Adrenal gland (tissue), 12 donors: ENCODE measurements around the gene MAVS. TPM values are rescaled to one million over a fixed set of nuclear protein-coding genes. Genes with fewer than 3 reads are reported as not detected.
A peak's percentile ranks its signal among the peaks of the same experiment; 100 is the strongest.

Source experiments
- DNase-seq, 7 donors: peaks; one replicate each; pipeline ENCODE4 v3.0.0-alpha.2; 2019 to 2020
- H3K27ac ChIP-seq, 5 donors: fragments of 200-600 bp; sonication (generic) in 4 of 5; 1 replicate in 3 of 5; 2 replicates in 2 of 5; pipeline versions ENCODE4 v1.5.1 to v1.8.0; 2016 to 2020; ENCODE audit warnings: mild to moderate bottlenecking in 1 of 5
- H3K27me3 ChIP-seq: fragments of 200-600 bp; 2 replicates; pipeline ENCODE4 v1.8.0; 2021
- H3K36me3 ChIP-seq, 2 donors: fragments of 200-600 bp; replicated peaks in 1 of 2; 1 replicate in 1 of 2; 2 replicates in 1 of 2; pipeline versions ENCODE4 v1.5.1 to v1.8.0; 2018 to 2022
- H3K4me1 ChIP-seq, 2 donors: fragments of 200-600 bp; replicated peaks in 1 of 2; 1 replicate in 1 of 2; 2 replicates in 1 of 2; pipeline versions ENCODE4 v1.5.1 to v1.8.0; 2018 to 2021
- H3K4me3 ChIP-seq, 4 donors: fragments of 200-600 bp; sonication (generic) in 3 of 4; one replicate each; pipeline ENCODE4 v1.5.1; 2016 to 2018
- H3K9me3 ChIP-seq, 3 donors: fragments of 200-600 bp; sonication (generic) in 1 of 3; replicated peaks in 1 of 3; 1 replicate in 2 of 3; 2 replicates in 1 of 3; pipeline versions ENCODE4 v1.5.1 to v1.8.0; 2016 to 2021
- POLR2A ChIP-seq, 2 donors: fragments of 450-650 bp; IDR thresholded peaks; one replicate each; pipeline ENCODE4 v1.6.1; 2017; ENCODE audit warnings: antibody characterized with exemption in 2 of 2, mild to moderate bottlenecking in 2 of 2, moderate library complexity in 1 of 2
- WGBS, 4 donors: extraction: QIAGEN DNeasy Blood & Tissue Kit in 2 of 4; methylation state at CpG; one replicate each; pipeline versions ENCODE4 v1.1.5 to v1.1.7; 2013 to 2017; 5-methylcytosine and 5-hydroxymethylcytosine counted together
- intact Hi-C, 2 donors: fragments of 100-400 bp; cut with DNase I; formaldehyde crosslinking; loops; one replicate each; pipeline versions ENCODE4 v1.14.1 to v1.15.0; 2022 to 2023
- polyA plus RNA-seq, 3 donors: library from polyadenylated mRNA; stranded (reverse); fragments of 200-250 nt in 2 of 3; fragments of 350-450 nt in 1 of 3; fragmentation: Illumina TruSeq in 1 of 3; extraction: RNeasy Lipid Tissue Mini Kit (QIAGEN cat#74804) in 1 of 3; gene quantifications; one replicate each; pipeline ENCODE4 v1.2.3, GENCODE V29; 2013 to 2014
- total RNA-seq, 9 donors: library from RNA; depleted of rRNA in 4 of 9; stranded (reverse); fragments of >200 nt in 4 of 9; fragments of 120-200 nt in 1 of 9; fragmentation: NEBNext Ultra II Directional in 1 of 9; extraction: Animal tissue kit (Norgen Biotek cat#: 25700) in 1 of 9; gene quantifications; one replicate each; pipeline versions ENCODE4 v1.1.0 to v1.2.4, GENCODE V29; 2013 to 2023
- TF ChIP-seq, protein P1 (sequence below), 6 experiments: fragments of 450-650 bp in 4 of 6; fragments of 200-600 bp in 2 of 6; sonication (generic) in 1 of 6; IDR thresholded peaks; 1 replicate in 5 of 6; 2 replicates in 1 of 6; pipeline versions ENCODE4 v1.5.1 to v1.8.0; 2016 to 2021; ENCODE audit warnings: antibody characterized with exemption in 6 of 6, mild to moderate bottlenecking in 2 of 6, moderate library complexity in 1 of 6
- donor health status: healthy with polysubstance abuse.
- donor health status: Bipolar disorder and iron deficiency.
- donor health status: DM: yes; HTN: yes; CAD: no.
- donor health status: DM: no; HTN: no; CAD: no.
- donor health status: DM: no; HTN: no; CAD: no.
- donor health status: DM: yes; HTN: yes; CAD: no.

MAVS gene
- total and polyA plus RNA-seq, 12 donors: 10.0 to 46.7 (median 31.4) TPM

DNA sequence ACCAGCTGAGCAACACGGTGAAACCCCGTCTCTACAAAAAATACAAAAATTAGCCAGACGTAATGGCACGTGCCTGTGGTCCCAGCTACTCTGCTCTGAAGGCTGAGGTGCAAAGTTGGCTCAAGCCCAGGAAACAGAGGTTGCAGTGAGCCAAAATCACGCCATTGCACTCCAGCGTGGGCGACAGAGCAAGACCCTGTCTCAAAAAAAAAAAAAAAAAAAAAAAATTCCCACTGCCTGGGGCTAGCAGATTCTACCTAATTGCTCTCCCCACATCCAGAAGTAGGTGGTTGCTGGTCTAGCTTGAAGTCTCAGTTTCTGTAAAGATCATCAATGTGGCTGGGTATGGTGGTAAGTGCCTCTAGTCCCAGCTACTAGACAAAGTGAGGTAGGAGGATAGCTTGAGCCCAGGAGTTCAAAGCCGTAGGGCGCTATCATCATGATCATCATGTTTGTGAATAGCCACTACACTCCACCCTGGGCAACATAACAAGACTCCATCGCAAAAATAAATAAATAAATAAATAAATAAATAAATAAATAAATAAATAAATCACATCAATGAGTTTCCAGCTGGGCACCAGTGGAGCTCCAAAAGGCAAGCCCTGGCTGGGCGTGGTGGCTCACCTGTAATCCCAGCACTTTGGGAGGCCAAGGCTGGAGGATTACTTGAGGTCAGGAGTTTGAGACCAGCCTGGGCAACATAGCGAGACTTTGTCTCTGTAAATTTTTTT is 32.6 kb upstream of the MAVS start:
- 67 to 83% (median 74%) methylated on average over 12 of the region's 12 CpGs for WGBS, 4 donors
- DNase-seq: peak in 1 of 7 donors; percentile 11
- no peaks in the 10 kb centered on the region for H3K9me3 ChIP-seq
- H3K36me3 ChIP-seq: no peaks in the 10 kb centered on the region
- H3K27me3 ChIP-seq: no peaks in the 10 kb centered on the region
- H3K4me1 ChIP-seq: peaks cover 16 to 39% of the 10 kb centered on the region in 2 donors
- TF ChIP-seq POLR2A (IDR thresholded peaks at IDR 0.05): no peak
- H3K27ac ChIP-seq: peak overlapping the region in 2 of 5 donors; percentile 68 to 96
- intact Hi-C loops: no loop called here
- H3K4me3 ChIP-seq: no peak overlapping the region

DNA sequence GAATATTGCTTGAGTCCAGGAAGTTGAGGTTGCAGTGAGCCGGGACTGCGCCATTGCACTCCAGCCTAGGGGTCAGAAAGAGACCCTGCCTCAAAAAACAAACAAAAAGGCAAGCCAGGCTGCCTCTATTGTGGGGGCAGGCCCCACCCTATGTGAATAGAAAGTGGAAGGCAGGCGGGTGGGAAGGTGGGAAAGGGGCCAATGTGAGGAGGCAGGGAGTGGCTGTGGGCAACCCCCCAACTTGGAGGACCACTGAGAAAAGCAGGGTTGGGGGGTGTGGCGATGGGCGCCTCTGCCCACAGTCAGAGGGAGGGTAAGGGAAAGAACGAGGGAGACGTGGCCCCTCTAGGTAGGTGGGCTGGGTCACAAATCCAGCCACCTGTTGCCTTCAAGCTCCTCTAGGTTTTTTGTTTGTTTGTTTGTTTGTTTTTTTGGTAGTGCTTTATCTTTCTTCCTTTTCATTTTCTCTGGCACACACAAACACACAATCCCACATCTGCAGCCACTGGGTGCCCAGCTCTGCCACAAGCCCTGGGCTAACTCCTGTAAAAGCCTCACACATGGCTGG is 31.6 kb upstream of the MAVS start:
- H3K4me1 ChIP-seq: peaks cover 21 to 39% of the 10 kb centered on the region in 2 donors
- peak in 1 of 7 donors; percentile 15 for DNase-seq
- H3K27me3 ChIP-seq: no peaks in the 10 kb centered on the region
- H3K4me3 ChIP-seq: no peak overlapping the region
- H3K9me3 ChIP-seq: no peaks in the 10 kb centered on the region
- TF ChIP-seq, protein P1, sequence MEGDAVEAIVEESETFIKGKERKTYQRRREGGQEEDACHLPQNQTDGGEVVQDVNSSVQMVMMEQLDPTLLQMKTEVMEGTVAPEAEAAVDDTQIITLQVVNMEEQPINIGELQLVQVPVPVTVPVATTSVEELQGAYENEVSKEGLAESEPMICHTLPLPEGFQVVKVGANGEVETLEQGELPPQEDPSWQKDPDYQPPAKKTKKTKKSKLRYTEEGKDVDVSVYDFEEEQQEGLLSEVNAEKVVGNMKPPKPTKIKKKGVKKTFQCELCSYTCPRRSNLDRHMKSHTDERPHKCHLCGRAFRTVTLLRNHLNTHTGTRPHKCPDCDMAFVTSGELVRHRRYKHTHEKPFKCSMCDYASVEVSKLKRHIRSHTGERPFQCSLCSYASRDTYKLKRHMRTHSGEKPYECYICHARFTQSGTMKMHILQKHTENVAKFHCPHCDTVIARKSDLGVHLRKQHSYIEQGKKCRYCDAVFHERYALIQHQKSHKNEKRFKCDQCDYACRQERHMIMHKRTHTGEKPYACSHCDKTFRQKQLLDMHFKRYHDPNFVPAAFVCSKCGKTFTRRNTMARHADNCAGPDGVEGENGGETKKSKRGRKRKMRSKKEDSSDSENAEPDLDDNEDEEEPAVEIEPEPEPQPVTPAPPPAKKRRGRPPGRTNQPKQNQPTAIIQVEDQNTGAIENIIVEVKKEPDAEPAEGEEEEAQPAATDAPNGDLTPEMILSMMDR (IDR thresholded peaks at IDR 0.05): no peak
- TF ChIP-seq POLR2A (IDR thresholded peaks at IDR 0.05): no peak
- H3K36me3 ChIP-seq: no peaks in the 10 kb centered on the region
- WGBS, 4 donors: 75 to 87% (median 78%) methylated on average over 7 of the region's 7 CpGs
- intact Hi-C loops: no loop called here
- H3K27ac ChIP-seq: no peak overlapping the region

DNA sequence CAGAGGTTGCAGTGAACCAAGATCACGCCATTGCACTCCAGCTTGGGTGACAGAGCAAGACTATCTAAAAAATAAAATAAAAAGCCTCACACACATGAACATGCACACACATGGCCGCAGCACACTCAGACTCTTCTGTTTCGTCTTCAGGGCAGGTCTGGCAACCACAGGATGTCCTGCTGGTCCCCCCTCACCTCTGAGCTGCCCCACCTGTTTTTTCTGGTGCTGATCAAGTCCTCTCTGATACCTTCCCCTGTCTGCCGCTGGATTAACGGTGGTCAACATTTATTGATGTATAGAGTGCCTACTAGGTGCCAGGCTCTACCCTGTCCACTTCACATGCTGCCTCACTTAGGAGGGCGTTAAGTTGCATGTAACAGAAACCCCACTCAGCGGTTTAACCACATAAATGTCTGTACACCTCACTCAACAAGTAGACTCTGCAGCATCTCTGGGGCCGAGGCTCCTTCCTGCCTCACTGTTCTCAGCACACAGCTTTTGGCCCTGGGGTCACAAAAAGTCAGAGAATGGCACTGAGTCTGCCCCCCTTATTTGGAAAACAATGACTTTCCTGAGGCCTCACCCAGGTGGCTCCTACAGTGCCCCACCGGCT is 30.8 kb upstream of the MAVS start:
- H3K4me3 ChIP-seq: no peak overlapping the region
- no peak for DNase-seq
- no peaks in the 10 kb centered on the region for H3K27me3 ChIP-seq
- peaks cover 17 to 32% of the 10 kb centered on the region in 2 donors for H3K4me1 ChIP-seq
- TF ChIP-seq, protein P1 (IDR thresholded peaks at IDR 0.05): no peak
- no peak for TF ChIP-seq POLR2A (IDR thresholded peaks at IDR 0.05)
- WGBS, 4 donors: 72 to 80% (median 76%) methylated on average over 9 of the region's 9 CpGs
- intact Hi-C loops: no loop called here
- H3K27ac ChIP-seq: no peak overlapping the region
- H3K9me3 ChIP-seq: no peaks in the 10 kb centered on the region
- H3K36me3 ChIP-seq: no peaks in the 10 kb centered on the region

DNA sequence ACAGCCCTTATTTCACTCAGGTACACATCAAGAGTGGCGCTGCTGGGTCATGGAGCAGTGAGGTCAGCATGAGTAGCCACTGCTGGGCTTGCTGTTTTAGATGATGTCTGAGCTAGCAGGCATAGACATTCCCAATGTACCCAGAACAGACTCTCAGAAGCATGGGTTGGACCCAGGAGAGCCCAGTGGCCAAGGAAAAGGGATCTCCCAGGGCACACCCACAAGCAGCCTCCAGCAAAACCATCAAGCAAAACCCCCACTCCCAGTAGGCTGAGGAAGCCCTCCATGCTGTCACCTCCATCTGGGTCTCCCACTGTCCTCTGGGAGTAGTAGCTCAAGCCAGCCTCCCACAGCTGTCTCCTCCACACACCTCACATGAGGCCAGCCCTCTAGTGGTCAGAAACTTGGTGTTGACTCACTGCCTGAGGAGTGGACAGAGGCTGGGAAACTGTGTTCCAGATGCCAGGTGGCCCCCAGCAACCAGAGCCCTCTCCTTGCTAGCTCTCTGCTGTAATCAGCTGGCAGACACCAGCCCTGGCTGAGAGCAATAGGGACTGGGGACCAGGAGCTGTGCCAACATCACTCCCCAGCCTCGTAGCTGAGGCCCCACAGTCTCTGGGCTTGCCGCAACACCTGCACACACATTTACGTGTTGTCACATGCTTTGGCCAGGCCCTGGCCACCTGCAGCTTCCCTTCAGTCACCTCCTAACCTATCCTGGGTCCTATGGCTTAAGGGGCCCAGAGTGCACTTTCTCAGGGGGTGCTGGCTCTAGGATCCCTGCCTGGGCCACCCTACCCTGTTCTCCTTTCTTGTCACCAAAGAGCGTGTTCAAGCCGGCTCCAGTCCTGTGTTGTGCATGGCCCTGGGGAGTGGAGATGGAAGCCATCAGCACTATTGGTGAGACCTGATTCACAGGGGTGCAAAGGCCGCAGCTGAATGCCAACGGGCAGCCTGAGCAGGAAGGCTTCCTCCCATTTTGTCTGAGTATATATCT is 28.2 kb upstream of the MAVS start:
- Histone ChIP-seq H3K27me3 (no peaks in the 10 kb centered on the region), H3K9me3 (no peaks in the 10 kb centered on the region), H3K36me3 (peaks cover 0 to 12% of the 10 kb centered on the region in 2 donors), H3K4me1 (peaks cover 10 to 18% of the 10 kb centered on the region in 2 donors), H3K4me3 (no peak overlapping the region), H3K27ac (peak overlapping the region in 3 of 5 donors; percentile 35 to 42 (median 38))
- intact Hi-C loops: loop anchor here in 1 of 2 donors (2.0 kb wide), 1 partner anchor 32 kb away; the partner anchor contains the start of gene CENPB
- WGBS, 4 donors: 77 to 86% (median 83%) methylated on average over 4 to 8 of the region's 8 CpGs
- DNase-seq: peak; percentile 76 to 94 (median 86)
- TF ChIP-seq, protein P1 (IDR thresholded peaks at IDR 0.05): peak; percentile 49 to 80 (median 72)
- no peak for TF ChIP-seq POLR2A (IDR thresholded peaks at IDR 0.05)
